ENCODE results near the gene RASAL2. TPM values are rescaled to one million over a fixed set of nuclear protein-coding genes. Genes with fewer than 3 reads are reported as not detected.

RASAL2 gene
- total and polyA plus RNA-seq, 11 donors = 6.2 to 112 (median 39.9) TPM

DNA sequence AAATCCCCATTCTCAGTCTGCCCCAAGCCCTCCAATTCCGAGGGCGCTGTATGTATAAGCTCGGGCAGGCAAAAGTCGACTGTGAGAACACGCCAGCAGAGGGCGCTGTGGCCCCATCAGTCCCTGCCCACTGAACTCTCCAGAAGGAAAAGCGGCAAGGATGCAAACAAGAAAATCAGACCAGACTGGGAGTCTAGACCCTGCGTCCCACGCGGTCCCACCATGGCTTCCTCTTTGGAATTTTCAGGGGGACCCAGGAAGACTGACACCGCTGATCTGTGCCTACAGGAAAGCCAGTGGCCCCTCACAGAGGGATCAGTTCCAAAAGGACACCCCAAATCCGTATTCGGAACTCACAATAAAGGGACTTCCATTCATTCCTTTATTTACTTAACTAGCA is 438.5 kb downstream of the RASAL2 start:
- H3K4me1 ChIP-seq = peaks cover 0 to 23% (median 9%) of the 10 kb centered on the region in 12 donors
- peak; percentile 76 to 91 (median 82) for DNase-seq
- H3K9me3 ChIP-seq = no peaks in the 10 kb centered on the region
- peak in 3 of 4 donors; percentile 55 to 68 (median 60) for ATAC-seq
- WGBS, 4 donors = 14 to 22% (median 19%) methylated on average over 13 of the region's 13 CpGs
- no peak for TF ChIP-seq POLR2A (IDR thresholded peaks at IDR 0.05)
- TF ChIP-seq, protein P1, sequence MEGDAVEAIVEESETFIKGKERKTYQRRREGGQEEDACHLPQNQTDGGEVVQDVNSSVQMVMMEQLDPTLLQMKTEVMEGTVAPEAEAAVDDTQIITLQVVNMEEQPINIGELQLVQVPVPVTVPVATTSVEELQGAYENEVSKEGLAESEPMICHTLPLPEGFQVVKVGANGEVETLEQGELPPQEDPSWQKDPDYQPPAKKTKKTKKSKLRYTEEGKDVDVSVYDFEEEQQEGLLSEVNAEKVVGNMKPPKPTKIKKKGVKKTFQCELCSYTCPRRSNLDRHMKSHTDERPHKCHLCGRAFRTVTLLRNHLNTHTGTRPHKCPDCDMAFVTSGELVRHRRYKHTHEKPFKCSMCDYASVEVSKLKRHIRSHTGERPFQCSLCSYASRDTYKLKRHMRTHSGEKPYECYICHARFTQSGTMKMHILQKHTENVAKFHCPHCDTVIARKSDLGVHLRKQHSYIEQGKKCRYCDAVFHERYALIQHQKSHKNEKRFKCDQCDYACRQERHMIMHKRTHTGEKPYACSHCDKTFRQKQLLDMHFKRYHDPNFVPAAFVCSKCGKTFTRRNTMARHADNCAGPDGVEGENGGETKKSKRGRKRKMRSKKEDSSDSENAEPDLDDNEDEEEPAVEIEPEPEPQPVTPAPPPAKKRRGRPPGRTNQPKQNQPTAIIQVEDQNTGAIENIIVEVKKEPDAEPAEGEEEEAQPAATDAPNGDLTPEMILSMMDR (IDR thresholded peaks at IDR 0.05) = peak; percentile 78 to 95 (median 90)
- peak overlapping the region in 2 of 12 donors; percentile 13 to 41 for H3K27ac ChIP-seq
- peak overlapping the region in 1 of 12 donors; percentile 2 for H3K4me3 ChIP-seq
- no peaks in the 10 kb centered on the region for H3K36me3 ChIP-seq
- H3K27me3 ChIP-seq = no peaks in the 10 kb centered on the region
- intact Hi-C loops (cut with DNase I) = loop anchor here in 3 of 10 donors (2.0 to 10.0 kb wide), 3 partner anchors 218 to 470 kb away; no protein-coding TSS in a partner anchor

DNA sequence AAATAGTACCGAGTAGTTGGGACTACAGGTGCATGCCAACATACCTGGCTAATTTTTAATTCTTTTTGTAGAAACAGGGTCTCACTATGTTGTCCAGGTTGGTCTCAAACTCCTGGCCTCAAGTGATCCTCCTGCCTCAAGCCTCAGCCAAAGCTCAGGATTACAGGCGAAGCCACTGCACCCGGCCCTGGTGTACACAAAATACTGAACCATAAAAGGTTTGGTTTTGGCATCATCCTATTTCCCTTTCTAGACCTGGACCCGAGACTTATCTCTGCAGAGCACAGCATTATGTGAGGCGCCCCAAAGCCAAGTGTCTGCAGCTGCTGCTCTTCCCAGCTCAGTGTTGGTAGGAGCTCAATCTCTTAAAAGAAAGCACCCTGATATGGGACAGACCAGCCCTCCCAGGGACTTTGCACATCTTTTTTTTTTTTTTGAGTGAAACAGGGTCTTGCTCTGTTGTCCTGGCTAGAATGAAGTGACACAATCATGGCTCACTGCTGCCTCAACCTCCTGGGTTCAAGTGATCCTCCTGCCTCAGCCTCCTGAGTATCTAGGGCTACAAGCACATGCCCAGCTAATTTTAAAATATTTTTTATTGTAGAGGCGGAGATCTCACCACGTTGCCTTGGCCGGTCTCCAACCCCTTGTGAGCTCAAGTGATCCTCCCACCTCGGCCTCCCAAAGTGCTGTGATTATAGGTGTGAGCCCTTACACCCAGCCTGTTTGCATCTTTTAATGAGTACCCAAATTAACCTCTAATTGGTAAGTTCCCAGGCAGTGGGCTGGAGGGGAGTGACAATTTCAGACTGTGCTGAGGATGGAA is 439.4 kb downstream of the RASAL2 start:
- H3K4me3 ChIP-seq = no peak overlapping the region
- H3K4me1 ChIP-seq = peaks cover 0 to 27% (median 11%) of the 10 kb centered on the region in 12 donors
- DNase-seq (no peak), ATAC-seq (no peak)
- no peaks in the 10 kb centered on the region for H3K9me3 ChIP-seq
- H3K27me3 ChIP-seq = no peaks in the 10 kb centered on the region
- no peak for TF ChIP-seq POLR2A (IDR thresholded peaks at IDR 0.05)
- TF ChIP-seq, protein P1 (IDR thresholded peaks at IDR 0.05) = no peak
- intact Hi-C loops (cut with DNase I) = loop anchor here in 3 of 10 donors (2.0 to 10.0 kb wide), 3 partner anchors 219 to 469 kb away; no protein-coding TSS in a partner anchor
- no peak overlapping the region for H3K27ac ChIP-seq
- no peaks in the 10 kb centered on the region for H3K36me3 ChIP-seq
- 70 to 80% (median 73%) methylated on average over 9 of the region's 9 CpGs for whole genome bisulfite sequencing, 4 donors

Other genes starting within 250 kb of the RASAL2 start
- 1 to 10 TPM; 1.2 to 3.3 (median 2.3) TPM for gene SEC16B, start 124.0 kb upstream of the RASAL2 start, total RNA-seq
- 1 to 10 TPM; 1.1 to 3.8 TPM for gene SEC16B, start 124.0 kb upstream of the RASAL2 start, polyA plus RNA-seq